ENCODE data around the gene METTL1. TPM values are rescaled to one million over a fixed set of nuclear protein-coding genes. Genes with fewer than 3 reads are reported as not detected.

Gene METTL1
- total and polyA plus RNA-seq, 9 of the 15 experiments (the other 6 are each of a cell fraction or from before 2014, with no cell fraction given) = 12.6 to 65.9 (median 39.2) TPM

DNA sequence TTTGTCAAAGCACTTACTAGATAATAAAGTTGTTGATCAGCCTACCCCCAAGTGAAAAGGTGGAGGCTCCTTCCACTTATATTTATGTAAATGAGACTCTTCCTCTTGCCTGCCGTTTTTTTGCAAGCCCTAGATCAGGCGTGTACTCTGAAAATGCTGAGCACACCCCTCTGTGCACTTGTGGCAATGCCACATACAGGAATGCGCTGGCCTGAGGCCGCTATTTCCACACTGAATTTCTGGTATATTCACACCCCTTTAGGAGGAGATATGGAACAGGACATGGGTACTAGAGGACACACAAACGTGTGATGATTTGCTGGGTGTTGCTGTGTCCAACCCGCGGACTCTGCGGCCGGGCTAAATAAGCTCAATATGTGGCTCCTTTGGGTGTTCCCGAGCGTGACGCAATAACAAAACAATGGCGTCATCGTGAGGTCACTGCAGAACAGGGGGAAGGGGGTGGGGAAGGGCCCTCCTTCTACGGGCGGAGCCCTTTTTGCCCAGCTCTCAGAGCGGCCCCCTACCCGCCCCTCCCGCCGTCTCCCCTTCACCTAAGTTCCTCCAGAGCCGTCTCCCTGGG lies 27.6 kb downstream of the METTL1 start (continued):
- TF ChIP-seq, protein P1, sequence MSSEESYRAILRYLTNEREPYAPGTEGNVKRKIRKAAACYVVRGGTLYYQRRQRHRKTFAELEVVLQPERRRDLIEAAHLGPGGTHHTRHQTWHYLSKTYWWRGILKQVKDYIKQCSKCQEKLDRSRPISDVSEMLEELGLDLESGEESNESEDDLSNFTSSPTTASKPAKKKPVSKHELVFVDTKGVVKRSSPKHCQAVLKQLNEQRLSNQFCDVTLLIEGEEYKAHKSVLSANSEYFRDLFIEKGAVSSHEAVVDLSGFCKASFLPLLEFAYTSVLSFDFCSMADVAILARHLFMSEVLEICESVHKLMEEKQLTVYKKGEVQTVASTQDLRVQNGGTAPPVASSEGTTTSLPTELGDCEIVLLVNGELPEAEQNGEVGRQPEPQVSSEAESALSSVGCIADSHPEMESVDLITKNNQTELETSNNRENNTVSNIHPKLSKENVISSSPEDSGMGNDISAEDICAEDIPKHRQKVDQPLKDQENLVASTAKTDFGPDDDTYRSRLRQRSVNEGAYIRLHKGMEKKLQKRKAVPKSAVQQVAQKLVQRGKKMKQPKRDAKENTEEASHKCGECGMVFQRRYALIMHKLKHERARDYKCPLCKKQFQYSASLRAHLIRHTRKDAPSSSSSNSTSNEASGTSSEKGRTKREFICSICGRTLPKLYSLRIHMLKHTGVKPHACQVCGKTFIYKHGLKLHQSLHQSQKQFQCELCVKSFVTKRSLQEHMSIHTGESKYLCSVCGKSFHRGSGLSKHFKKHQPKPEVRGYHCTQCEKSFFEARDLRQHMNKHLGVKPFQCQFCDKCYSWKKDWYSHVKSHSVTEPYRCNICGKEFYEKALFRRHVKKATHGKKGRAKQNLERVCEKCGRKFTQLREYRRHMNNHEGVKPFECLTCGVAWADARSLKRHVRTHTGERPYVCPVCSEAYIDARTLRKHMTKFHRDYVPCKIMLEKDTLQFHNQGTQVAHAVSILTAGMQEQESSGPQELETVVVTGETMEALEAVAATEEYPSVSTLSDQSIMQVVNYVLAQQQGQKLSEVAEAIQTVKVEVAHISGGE (CRISPR knock-in tag; IDR thresholded peaks at IDR 0.05) = no peak
- TF ChIP-seq GATAD2A (IDR thresholded peaks at IDR 0.05) (no peak), SIN3B (IDR thresholded peaks at IDR 0.05; ENCODE audit: low read depth) (no peak), NCOA1 (IDR thresholded peaks at IDR 0.05; ENCODE audit: low read depth) (peak; percentile 97), TCFL5 (CRISPR knock-in tag; conservative IDR thresholded peaks at IDR 0.05) (no peak), MCM3 (IDR thresholded peaks at IDR 0.05) (no peak), CBFA2T2 (conservative IDR thresholded peaks at IDR 0.05) (no peak), THRAP3 (IDR thresholded peaks at IDR 0.05; ENCODE audit: borderline replicate concordance) (no peak), MAFF (IDR thresholded peaks at IDR 0.05; ENCODE audit: low read length) (no peak), ZKSCAN1 (IDR thresholded peaks at IDR 0.05; ENCODE audit: low read depth, low read length) (no peak), DMBX1 (CRISPR knock-in tag; IDR thresholded peaks at IDR 0.05; ENCODE audit: borderline replicate concordance) (no peak), FOXK1 (CRISPR knock-in tag; IDR thresholded peaks at IDR 0.05; ENCODE audit: borderline replicate concordance) (no peak; the same call in 1 of the 2 replicates), SMAD4 (CRISPR knock-in tag; conservative IDR thresholded peaks at IDR 0.05) (no peak), RBM15 (IDR thresholded peaks at IDR 0.05; ENCODE audit: insufficient read depth, low read length) (no peak), STAG1 (CRISPR knock-in tag; IDR thresholded peaks at IDR 0.05; ENCODE audit: borderline replicate concordance) (no peak), NFE2 (IDR thresholded peaks at IDR 0.05; ENCODE audit: low read depth) (no peak), NRF1 (conservative IDR thresholded peaks at IDR 0.05 in 1 of 2, IDR thresholded peaks at IDR 0.05 in 1 of 2) (no peak), SLC30A9 (CRISPR knock-in tag; IDR thresholded peaks at IDR 0.05) (no peak)
- TF ChIP-seq, protein P2, sequence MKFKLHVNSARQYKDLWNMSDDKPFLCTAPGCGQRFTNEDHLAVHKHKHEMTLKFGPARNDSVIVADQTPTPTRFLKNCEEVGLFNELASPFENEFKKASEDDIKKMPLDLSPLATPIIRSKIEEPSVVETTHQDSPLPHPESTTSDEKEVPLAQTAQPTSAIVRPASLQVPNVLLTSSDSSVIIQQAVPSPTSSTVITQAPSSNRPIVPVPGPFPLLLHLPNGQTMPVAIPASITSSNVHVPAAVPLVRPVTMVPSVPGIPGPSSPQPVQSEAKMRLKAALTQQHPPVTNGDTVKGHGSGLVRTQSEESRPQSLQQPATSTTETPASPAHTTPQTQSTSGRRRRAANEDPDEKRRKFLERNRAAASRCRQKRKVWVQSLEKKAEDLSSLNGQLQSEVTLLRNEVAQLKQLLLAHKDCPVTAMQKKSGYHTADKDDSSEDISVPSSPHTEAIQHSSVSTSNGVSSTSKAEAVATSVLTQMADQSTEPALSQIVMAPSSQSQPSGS (CRISPR knock-in tag; IDR thresholded peaks at IDR 0.05) = peak; percentile 90; the same call in 1 of the 2 replicates
- TF ChIP-seq, protein P3, sequence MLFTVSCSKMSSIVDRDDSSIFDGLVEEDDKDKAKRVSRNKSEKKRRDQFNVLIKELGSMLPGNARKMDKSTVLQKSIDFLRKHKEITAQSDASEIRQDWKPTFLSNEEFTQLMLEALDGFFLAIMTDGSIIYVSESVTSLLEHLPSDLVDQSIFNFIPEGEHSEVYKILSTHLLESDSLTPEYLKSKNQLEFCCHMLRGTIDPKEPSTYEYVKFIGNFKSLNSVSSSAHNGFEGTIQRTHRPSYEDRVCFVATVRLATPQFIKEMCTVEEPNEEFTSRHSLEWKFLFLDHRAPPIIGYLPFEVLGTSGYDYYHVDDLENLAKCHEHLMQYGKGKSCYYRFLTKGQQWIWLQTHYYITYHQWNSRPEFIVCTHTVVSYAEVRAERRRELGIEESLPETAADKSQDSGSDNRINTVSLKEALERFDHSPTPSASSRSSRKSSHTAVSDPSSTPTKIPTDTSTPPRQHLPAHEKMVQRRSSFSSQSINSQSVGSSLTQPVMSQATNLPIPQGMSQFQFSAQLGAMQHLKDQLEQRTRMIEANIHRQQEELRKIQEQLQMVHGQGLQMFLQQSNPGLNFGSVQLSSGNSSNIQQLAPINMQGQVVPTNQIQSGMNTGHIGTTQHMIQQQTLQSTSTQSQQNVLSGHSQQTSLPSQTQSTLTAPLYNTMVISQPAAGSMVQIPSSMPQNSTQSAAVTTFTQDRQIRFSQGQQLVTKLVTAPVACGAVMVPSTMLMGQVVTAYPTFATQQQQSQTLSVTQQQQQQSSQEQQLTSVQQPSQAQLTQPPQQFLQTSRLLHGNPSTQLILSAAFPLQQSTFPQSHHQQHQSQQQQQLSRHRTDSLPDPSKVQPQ (CRISPR knock-in tag; IDR thresholded peaks at IDR 0.05; ENCODE audit: borderline replicate concordance) = no peak
- TF ChIP-seq, protein P4, sequence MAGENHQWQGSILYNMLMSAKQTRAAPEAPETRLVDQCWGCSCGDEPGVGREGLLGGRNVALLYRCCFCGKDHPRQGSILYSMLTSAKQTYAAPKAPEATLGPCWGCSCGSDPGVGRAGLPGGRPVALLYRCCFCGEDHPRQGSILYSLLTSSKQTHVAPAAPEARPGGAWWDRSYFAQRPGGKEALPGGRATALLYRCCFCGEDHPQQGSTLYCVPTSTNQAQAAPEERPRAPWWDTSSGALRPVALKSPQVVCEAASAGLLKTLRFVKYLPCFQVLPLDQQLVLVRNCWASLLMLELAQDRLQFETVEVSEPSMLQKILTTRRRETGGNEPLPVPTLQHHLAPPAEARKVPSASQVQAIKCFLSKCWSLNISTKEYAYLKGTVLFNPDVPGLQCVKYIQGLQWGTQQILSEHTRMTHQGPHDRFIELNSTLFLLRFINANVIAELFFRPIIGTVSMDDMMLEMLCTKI (IDR thresholded peaks at IDR 0.05; ENCODE audit: partially characterized antibody) = no peak

All from K562 (cell line).